ENCODE results near the gene DYNC1I1. TPM values are rescaled to one million over a fixed set of nuclear protein-coding genes. Genes with fewer than 3 reads are reported as not detected.

The DYNC1I1 gene
- total RNA-seq, 1 experiment from 2014 or later: 3.2 TPM

- H3K9me3 Mint-ChIP-seq: no peaks in the 10 kb centered on the region
- WGBS (ENCODE audit: extremely low coverage, insufficient read length, low lambda C conversion rate): no CpG with 5 or more reads among the region's 3 CpGs
- Histone ChIP-seq H3K9me3 (ENCODE audit: control insufficient read depth, low read depth, low read length) (no peaks in the 10 kb centered on the region), H2BK120ac (ENCODE audit: low read depth, low read length, poor library complexity, severe bottlenecking) (no peak overlapping the region), H3K4me2 (ENCODE audit: insufficient read depth, insufficient read length, low read length) (no peak overlapping the region), H2BK20ac (ENCODE audit: low read depth, low read length, poor library complexity, severe bottlenecking) (no peak overlapping the region), H2AK5ac (ENCODE audit: insufficient read length, low read length) (no peak overlapping the region), H2AFZ (ENCODE audit: low read length) (no peak overlapping the region), H3K79me1 (ENCODE audit: insufficient read depth, low read depth, low read length, poor library complexity, severe bottlenecking) (no peaks in the 10 kb centered on the region), H3K4me1 (ENCODE audit: insufficient read depth, low read length) (no peaks in the 10 kb centered on the region; the same call in 1 of the 2 replicates), H3K79me2 (ENCODE audit: insufficient read depth, low read length) (no peaks in the 10 kb centered on the region), H4K8ac (replicated peaks; ENCODE audit: insufficient read length, low read depth, low read length) (no peak overlapping the region), H3K56ac (ENCODE audit: insufficient read length, low read depth, low read length) (no peak overlapping the region), H2BK15ac (ENCODE audit: low read depth, low read length) (no peak overlapping the region), H3K4ac (ENCODE audit: low read depth, low read length) (no peak overlapping the region), H2BK12ac (ENCODE audit: insufficient read length, low read depth, low read length) (no peak overlapping the region), H3K23me2 (ENCODE audit: insufficient read length, low read depth, low read length, poor library complexity, severe bottlenecking) (no peaks in the 10 kb centered on the region), H3K18ac (ENCODE audit: insufficient read length, low read depth, low read length) (no peak overlapping the region), H4K20me1 (ENCODE audit: control insufficient read depth, insufficient read depth, insufficient read length) (no peaks in the 10 kb centered on the region), H3K27me3 (ENCODE audit: insufficient read depth, low read length) (peaks cover 16% of the 10 kb centered on the region; the same call in 1 of the 2 replicates), H2BK5ac (ENCODE audit: insufficient read length, low read length) (no peak overlapping the region), H4K91ac (ENCODE audit: insufficient read length, low read depth, low read length) (no peak overlapping the region), H3K9ac (ENCODE audit: extremely low read depth, insufficient read length, low read length) (no peak overlapping the region), H3K23ac (ENCODE audit: insufficient read length, low read depth, low read length) (no peak overlapping the region), H3T11ph (ENCODE audit: low read length) (no peak overlapping the region), H4K5ac (ENCODE audit: insufficient read length, low read depth, low read length) (no peak overlapping the region), H3K14ac (ENCODE audit: insufficient read depth, low read length) (no peak overlapping the region), H3K27ac (ENCODE audit: insufficient read length, low read depth, low read length) (no peak overlapping the region)
- no peak overlapping the region for H3K4me3 Mint-ChIP-seq
- H3K27ac Mint-ChIP-seq: no peak overlapping the region
- H3K4me1 Mint-ChIP-seq: peaks cover 6 to 9% of the 10 kb centered on the region in 2 experiments; a peak in 3 of 4 replicates
- H3K27me3 Mint-ChIP-seq (ENCODE audit: low read depth): peaks cover 36% of the 10 kb centered on the region
- peak; percentile 44 for DNase-seq
- TF ChIP-seq, protein P1, sequence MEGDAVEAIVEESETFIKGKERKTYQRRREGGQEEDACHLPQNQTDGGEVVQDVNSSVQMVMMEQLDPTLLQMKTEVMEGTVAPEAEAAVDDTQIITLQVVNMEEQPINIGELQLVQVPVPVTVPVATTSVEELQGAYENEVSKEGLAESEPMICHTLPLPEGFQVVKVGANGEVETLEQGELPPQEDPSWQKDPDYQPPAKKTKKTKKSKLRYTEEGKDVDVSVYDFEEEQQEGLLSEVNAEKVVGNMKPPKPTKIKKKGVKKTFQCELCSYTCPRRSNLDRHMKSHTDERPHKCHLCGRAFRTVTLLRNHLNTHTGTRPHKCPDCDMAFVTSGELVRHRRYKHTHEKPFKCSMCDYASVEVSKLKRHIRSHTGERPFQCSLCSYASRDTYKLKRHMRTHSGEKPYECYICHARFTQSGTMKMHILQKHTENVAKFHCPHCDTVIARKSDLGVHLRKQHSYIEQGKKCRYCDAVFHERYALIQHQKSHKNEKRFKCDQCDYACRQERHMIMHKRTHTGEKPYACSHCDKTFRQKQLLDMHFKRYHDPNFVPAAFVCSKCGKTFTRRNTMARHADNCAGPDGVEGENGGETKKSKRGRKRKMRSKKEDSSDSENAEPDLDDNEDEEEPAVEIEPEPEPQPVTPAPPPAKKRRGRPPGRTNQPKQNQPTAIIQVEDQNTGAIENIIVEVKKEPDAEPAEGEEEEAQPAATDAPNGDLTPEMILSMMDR (conservative IDR thresholded peaks at IDR 0.05): peak; percentile 77
- no peaks in the 10 kb centered on the region for H3K36me3 Mint-ChIP-seq (ENCODE audit: insufficient read depth in 1 of 3, low read depth in 3 of 3)
Measured at GRCh38 chr7:95794917-95795515, 22.7 kb downstream of the DYNC1I1 start.
